GM12878 (cell line): Measurements from ENCODE around the gene NEU1. TPM values are rescaled to one million over a fixed set of nuclear protein-coding genes. Genes with fewer than 3 reads are reported as not detected.

ENCODE experiments used
- ATF3 ChIP-seq: IDR thresholded peaks from 2 replicates; pipeline ENCODE4 v1.6.1; 2011; ENCODE audit warnings: low read depth, mild to moderate bottlenecking, low read length, moderate library complexity, borderline replicate concordance; ENCODE audit errors: extremely low read depth
- BACH1 ChIP-seq: fragments of 450-650 bp; IDR thresholded peaks from 2 replicates; pipeline ENCODE4 v1.6.1; 2017; ENCODE audit warnings: mild to moderate bottlenecking, borderline replicate concordance
- BMI1 ChIP-seq: fragments of 450-650 bp; IDR thresholded peaks from 2 replicates; pipeline ENCODE4 v1.6.1; 2016; ENCODE audit warnings: mild to moderate bottlenecking, moderate library complexity, borderline replicate concordance
- CEBPB ChIP-seq, 2 experiments: fragments of 150-350 bp in 1 of 2; IDR thresholded peaks; 2 replicates each; pipeline ENCODE4 v1.6.1; 2012 to 2014; ENCODE audit warnings: low read depth in 2 of 2, low read length in 2 of 2, borderline replicate concordance in 1 of 2, inconsistent platforms in 1 of 2
- CHD1 ChIP-seq: IDR thresholded peaks from 2 replicates; pipeline ENCODE4 v1.6.1; 2012; ENCODE audit warnings: low read depth, low read length, improper control_type of control experiment
- E2F4 ChIP-seq: IDR thresholded peaks from 2 replicates; pipeline ENCODE4 v1.6.1; 2012; ENCODE audit warnings: low read depth, low read length, improper control_type of control experiment
- HDAC2 ChIP-seq: fragments of 200-600 bp; sonication (generic); IDR thresholded peaks from 2 replicates; pipeline ENCODE4 v1.6.1; 2017
- IKZF2 ChIP-seq, 2 experiments: fragments of 450-650 bp; IDR thresholded peaks; 2 replicates each; pipeline ENCODE4 v1.6.1; 2017; ENCODE audit warnings: mild to moderate bottlenecking in 2 of 2, moderate library complexity in 2 of 2
- MTA3 ChIP-seq: IDR thresholded peaks from 2 replicates; pipeline ENCODE4 v1.6.1; 2012; ENCODE audit warnings: low read length, inconsistent platforms, borderline replicate concordance
- MYB ChIP-seq: fragments of 150-350 bp; IDR thresholded peaks from 2 replicates; pipeline ENCODE4 v1.6.1; 2014; ENCODE audit warnings: mild to moderate bottlenecking, low read depth, low read length, borderline replicate concordance
- NFXL1 ChIP-seq: fragments of 450-650 bp; IDR thresholded peaks from 2 replicates; pipeline ENCODE4 v1.6.1; 2017; ENCODE audit warnings: antibody characterized with exemption, mild to moderate bottlenecking, borderline replicate concordance
- NR2C2 ChIP-seq: IDR thresholded peaks from 2 replicates; pipeline ENCODE4 v1.6.1; 2011; ENCODE audit warnings: borderline replicate concordance, low read depth; ENCODE audit not compliant: control insufficient read depth, insufficient read length
- NRF1 ChIP-seq: conservative IDR thresholded peaks from 2 replicates; pipeline ENCODE4 v1.6.1; 2011; ENCODE audit warnings: mild to moderate bottlenecking, low read depth, low read length, improper control_type of control experiment
- PAX8 ChIP-seq: fragments of 450-650 bp; IDR thresholded peaks from 2 replicates; pipeline ENCODE4 v1.6.1; 2017; ENCODE audit warnings: mild to moderate bottlenecking, moderate library complexity
- PRDM15 ChIP-seq: fragments of 450-650 bp; formaldehyde crosslinking; IDR thresholded peaks from 2 replicates; pipeline ENCODE4 v1.4.0; 2020; ENCODE audit warnings: mild to moderate bottlenecking, moderate library complexity
- RBBP5 ChIP-seq: fragments of 200-600 bp; sonication (generic); conservative IDR thresholded peaks from 2 replicates; pipeline ENCODE4 v1.6.1; 2016
- SUZ12 ChIP-seq: fragments of 200-600 bp; sonication (generic); IDR thresholded peaks from one replicate; pipeline ENCODE4 v1.6.1; 2018; ENCODE audit warnings: antibody characterized with exemption, mild to moderate bottlenecking; ENCODE audit not compliant: unreplicated experiment
- TBL1XR1 ChIP-seq: IDR thresholded peaks from 2 replicates; pipeline ENCODE4 v1.6.1; 2012; ENCODE audit warnings: low read depth, low read length, improper control_type of control experiment
- ZBTB4 ChIP-seq: fragments of 450-650 bp; formaldehyde crosslinking; IDR thresholded peaks from 2 replicates; pipeline ENCODE4 v1.4.0; 2022; ENCODE audit warnings: mild to moderate bottlenecking, moderate library complexity
- ZNF217 ChIP-seq: fragments of 450-650 bp; IDR thresholded peaks from 2 replicates; pipeline ENCODE4 v1.6.1; 2017; ENCODE audit warnings: antibody characterized with exemption, mild to moderate bottlenecking
- ZNF274 ChIP-seq: IDR thresholded peaks from one replicate; pipeline ENCODE4 v1.8.0; 2011; ENCODE audit not compliant: insufficient read length, insufficient read depth
- ZZZ3 ChIP-seq: IDR thresholded peaks from 2 replicates; pipeline ENCODE4 v1.6.1; 2011; ENCODE audit warnings: low read depth; ENCODE audit not compliant: control insufficient read depth, insufficient read length
- polyA plus RNA-seq, 11 experiments: library from polyadenylated mRNA; depleted of rRNA in 4 of 11; unstranded in 6 of 11; stranded (reverse) in 5 of 11; fragments of >200 nt; fragmentation: Nextera tagmentation in 4 of 11; fragmentation: Illumina TruSeq in 1 of 11; extraction: Ambion mirVana in 4 of 11; extraction: Trizol in 1 of 11; gene quantifications; 1 replicate in 1 of 11; 2 replicates in 10 of 11; pipeline versions ENCODE4 v1.2.1 to v1.2.3, GENCODE V29; 2011 to 2016; ENCODE audit warnings: inconsistent platforms in 2 of 11, missing spikeins in 2 of 11, low read depth in 1 of 11
- total RNA-seq, 4 experiments: library from RNA; depleted of rRNA in 3 of 4; stranded (reverse); fragments of >200 nt in 3 of 4; fragmentation: Illumina TruSeq in 1 of 4; extraction: Trizol in 1 of 4; gene quantifications; 2 replicates each; pipeline versions ENCODE4 v1.2.1 to v1.2.3, GENCODE V29; 2013 to 2021

Gene NEU1
- total and polyA plus RNA-seq, 10 of the 15 experiments (the other 5 are each of a cell fraction or from before 2014, with no cell fraction given), result 7.2 to 26.9 (median 21.6) TPM

- TF ChIP-seq PRDM15, result no peak
- 0 out of 2 replicates have a peak, but pooled peaks have one; percentile 20 for TF ChIP-seq MYB
- TF ChIP-seq TBL1XR1, result 0 out of 2 replicates have a peak, but pooled peaks have one; percentile 24
- no peak for TF ChIP-seq CEBPB (IDR thresholded peaks at IDR 0.05; ENCODE audit: borderline replicate concordance in 1 of 2, low read depth in 2 of 2, low read length in 2 of 2)
- TF ChIP-seq MTA3, result no peak
- no peak for TF ChIP-seq HDAC2
- no peak for TF ChIP-seq BMI1
- no peak for TF ChIP-seq SUZ12
- no peak for TF ChIP-seq ZNF274
- TF ChIP-seq ZZZ3, result no peak
- peak; percentile 96 for TF ChIP-seq E2F4
- no peak for TF ChIP-seq PAX8
- 0 out of 2 replicates have a peak, but pooled peaks have one; percentile 60 for TF ChIP-seq ZBTB4 (CRISPR knock-in tag)
- peak; percentile 90 for TF ChIP-seq BACH1
- TF ChIP-seq NRF1, result no peak
- no peak for TF ChIP-seq RBBP5
- TF ChIP-seq IKZF2 (IDR thresholded peaks at IDR 0.05), result no peak
- TF ChIP-seq ATF3, result peak; percentile 80; the same call in 1 of the 2 replicates
- no peak for TF ChIP-seq NR2C2
- TF ChIP-seq ZNF217, result no peak
- TF ChIP-seq NFXL1, result no peak
- TF ChIP-seq CHD1, result no peak
Observed at GRCh38 chr6:31862344-31863235, at the start of gene NEU1 (continued).
